MM.1S (cell line): ENCODE results near the gene FLNC.

ENCODE experiments used
- DNase-seq: peaks from one replicate; pipeline ENCODE4 v3.0.0-alpha.2; 2015
- H2AFZ ChIP-seq: fragments of 300-600 bp; sonication (generic); 2 replicates; pipeline ENCODE4 v1.6.0; 2016; ENCODE audit warnings: antibody characterized with exemption, low read length
- H3F3A ChIP-seq: fragments of 300-600 bp; sonication (generic); 2 replicates; pipeline ENCODE4 v1.6.1; 2016; ENCODE audit warnings: mild to moderate bottlenecking, antibody characterized with exemption, low read length, moderate library complexity, mixed read lengths; ENCODE audit not compliant: insufficient read depth
- H3K27ac ChIP-seq: fragments of 300-600 bp; sonication (generic); 2 replicates; pipeline ENCODE4 v1.5.1; 2016; ENCODE audit warnings: mild to moderate bottlenecking, low read length
- H3K27me3 ChIP-seq: fragments of 300-600 bp; sonication (generic); replicated peaks from 2 replicates; pipeline ENCODE4 v1.6.0; 2016; ENCODE audit warnings: low read length; ENCODE audit not compliant: insufficient read depth
- H3K36me3 ChIP-seq: fragments of 300-600 bp; sonication (generic); replicated peaks from 2 replicates; pipeline ENCODE4 v1.6.1; 2016; ENCODE audit warnings: mild to moderate bottlenecking, low read length, mixed read lengths; ENCODE audit not compliant: insufficient read depth
- H3K4me1 ChIP-seq: fragments of 300-600 bp; sonication (generic); 2 replicates; pipeline ENCODE4 v1.6.1; 2016; ENCODE audit warnings: low read length, mixed read lengths
- H3K4me2 ChIP-seq: fragments of 300-600 bp; sonication (generic); 2 replicates; pipeline ENCODE4 v1.6.0; 2016; ENCODE audit warnings: low read depth, low read length
- H3K4me3 ChIP-seq: fragments of 300-600 bp; sonication (generic); 2 replicates; pipeline ENCODE4 v1.5.1; 2016; ENCODE audit warnings: low read length, mixed read lengths
- H3K79me2 ChIP-seq: fragments of 300-600 bp; sonication (generic); 2 replicates; pipeline ENCODE4 v1.6.1; 2016; ENCODE audit warnings: mixed run types, low read length, mixed read lengths
- H3K9ac ChIP-seq: fragments of 300-600 bp; sonication (generic); 2 replicates; pipeline ENCODE4 v1.6.1; 2016; ENCODE audit warnings: low read length, mixed read lengths
- H3K9me2 ChIP-seq: fragments of 300-600 bp; sonication (generic); replicated peaks from 2 replicates; pipeline ENCODE4 v1.6.1; 2016; ENCODE audit warnings: mild to moderate bottlenecking, low read length, mixed read lengths; ENCODE audit not compliant: insufficient read depth
- H3K9me3 ChIP-seq: fragments of 300-600 bp; sonication (generic); replicated peaks from 2 replicates; pipeline ENCODE4 v1.6.1; 2016; ENCODE audit warnings: mild to moderate bottlenecking, low read length, mixed read lengths; ENCODE audit not compliant: insufficient read depth
- H4K20me1 ChIP-seq: fragments of 300-600 bp; sonication (generic); 2 replicates; pipeline ENCODE4 v1.6.1; 2016; ENCODE audit warnings: mild to moderate bottlenecking, low read length, moderate library complexity, mixed read lengths; ENCODE audit not compliant: insufficient read depth
- CTCF ChIP-seq: fragments of 300-600 bp; sonication (generic); IDR thresholded peaks from 2 replicates; pipeline ENCODE4 v1.5.1; 2016; ENCODE audit warnings: antibody characterized with exemption, low read length, mixed read lengths
- EZH2 ChIP-seq: fragments of 300-600 bp; sonication (generic); optimal IDR thresholded peaks from 2 replicates; pipeline ENCODE3; 2017; ENCODE audit warnings: low read depth, mild to moderate bottlenecking, antibody characterized with exemption, low read length, mixed read lengths
- EZH2phosphoT487 ChIP-seq: fragments of 300-600 bp; sonication (generic); IDR thresholded peaks from 2 replicates; pipeline ENCODE4 v1.6.1; 2018; ENCODE audit warnings: antibody characterized with exemption, low read length

FLNC gene

GRCh38 chr7:128815289-128815942, 14.8 kb upstream of the FLNC start:
- DNase-seq: no peak
- H3K27me3 ChIP-seq: no peaks in the 10 kb centered on the region
- no peak for TF ChIP-seq EZH2
- no peak for TF ChIP-seq CTCF
- TF ChIP-seq EZH2phosphoT487: no peak
- H2AFZ ChIP-seq: no peak overlapping the region
- no peaks in the 10 kb centered on the region for H3K9me2 ChIP-seq
- no peaks in the 10 kb centered on the region for H3K36me3 ChIP-seq
- H3K4me1 ChIP-seq: peaks cover 22% of the 10 kb centered on the region
- H3K79me2 ChIP-seq: no peaks in the 10 kb centered on the region
- H3K4me2 ChIP-seq: no peak overlapping the region
- H3K9ac ChIP-seq: no peak overlapping the region
- H4K20me1 ChIP-seq: no peaks in the 10 kb centered on the region
- H3K27ac ChIP-seq: no peak overlapping the region
- peaks cover 10% of the 10 kb centered on the region for H3F3A ChIP-seq
- H3K9me3 ChIP-seq: no peaks in the 10 kb centered on the region
- H3K4me3 ChIP-seq: no peak overlapping the region

- Histone ChIP-seq H3K36me3 (no peaks in the 10 kb centered on the region), H3K27me3 (no peaks in the 10 kb centered on the region), H3K4me3 (no peak overlapping the region), H3K4me1 (no peaks in the 10 kb centered on the region), H3K9me2 (no peaks in the 10 kb centered on the region), H3K4me2 (no peak overlapping the region), H3K27ac (no peak overlapping the region), H3F3A (no peaks in the 10 kb centered on the region), H4K20me1 (no peaks in the 10 kb centered on the region), H3K9ac (no peak overlapping the region), H2AFZ (no peak overlapping the region), H3K9me3 (no peaks in the 10 kb centered on the region), H3K79me2 (no peaks in the 10 kb centered on the region)
- DNase-seq: no peak
- no peak for TF ChIP-seq EZH2phosphoT487
- no peak for TF ChIP-seq CTCF
- TF ChIP-seq EZH2: no peak
Observed at GRCh38 chr7:128818694-128819093, 11.5 kb upstream of the FLNC start.

GRCh38 chr7:128821724-128822123, 8.5 kb upstream of the FLNC start:
- Histone ChIP-seq H4K20me1 (no peaks in the 10 kb centered on the region), H3K9ac (no peak overlapping the region), H3K4me3 (no peak overlapping the region), H3K27ac (no peak overlapping the region), H3K79me2 (no peaks in the 10 kb centered on the region), H3F3A (no peaks in the 10 kb centered on the region), H3K36me3 (no peaks in the 10 kb centered on the region), H3K4me1 (no peaks in the 10 kb centered on the region), H2AFZ (no peak overlapping the region), H3K4me2 (no peak overlapping the region), H3K9me2 (no peaks in the 10 kb centered on the region), H3K27me3 (no peaks in the 10 kb centered on the region), H3K9me3 (no peaks in the 10 kb centered on the region)
- no peak for DNase-seq
- TF ChIP-seq EZH2: no peak
- TF ChIP-seq EZH2phosphoT487: no peak
- TF ChIP-seq CTCF: no peak
